Ascending aorta (tissue), 2 donors: ENCODE measurements around the gene PEX5L. TPM values are rescaled to one million over a fixed set of nuclear protein-coding genes. Genes with fewer than 3 reads are reported as not detected.

Experiments used
- DNase-seq, 2 donors: peaks; one replicate each; pipeline ENCODE4 v3.0.0-alpha.2; 2019; ENCODE audit warnings: low spot score in 2 of 2
- H3K27ac ChIP-seq, 2 donors: fragments of 200-600 bp; sonication (generic); one replicate each; pipeline ENCODE4 v1.5.1; 2016 to 2017; ENCODE audit warnings: mild to moderate bottlenecking in 1 of 2
- H3K27me3 ChIP-seq: fragments of 200-600 bp; sonication (generic); one replicate; pipeline ENCODE4 v1.5.1; 2017
- H3K36me3 ChIP-seq, 2 donors: fragments of 200-600 bp; sonication (generic); one replicate each; pipeline ENCODE4 v1.5.1; 2016
- H3K4me1 ChIP-seq, 2 donors: fragments of 200-600 bp; sonication (generic); one replicate each; pipeline ENCODE4 v1.5.1; 2016 to 2017; ENCODE audit warnings: mild to moderate bottlenecking in 1 of 2
- H3K4me3 ChIP-seq, 2 donors: fragments of 200-600 bp; sonication (generic); one replicate each; pipeline ENCODE4 v1.5.1; 2016 to 2017; ENCODE audit warnings: mild to moderate bottlenecking in 1 of 2
- H3K9me3 ChIP-seq, 2 donors: fragments of 200-600 bp; sonication (generic); one replicate each; pipeline ENCODE4 v1.5.1; 2016
- intact Hi-C: fragments of 100-400 bp; cut with DNase I; formaldehyde crosslinking; loops from one replicate; pipeline ENCODE4 v1.15.1; 2023
- total RNA-seq: library from RNA; depleted of rRNA; stranded (reverse); fragments of >200 nt; gene quantifications from one replicate; pipeline ENCODE4 v1.1.0, GENCODE V29; 2016
- TF ChIP-seq, protein P1 (sequence below), 3 experiments: fragments of 200-600 bp in 2 of 3; fragments of 450-650 bp in 1 of 3; sonication (generic) in 2 of 3; IDR thresholded peaks; one replicate each; pipeline ENCODE4 v1.5.1; 2016 to 2019; ENCODE audit warnings: antibody characterized with exemption in 3 of 3, mild to moderate bottlenecking in 1 of 3, moderate library complexity in 1 of 3

Gene PEX5L
- total RNA-seq, 1 donor from 2014 or later: 0.11 TPM

DNA sequence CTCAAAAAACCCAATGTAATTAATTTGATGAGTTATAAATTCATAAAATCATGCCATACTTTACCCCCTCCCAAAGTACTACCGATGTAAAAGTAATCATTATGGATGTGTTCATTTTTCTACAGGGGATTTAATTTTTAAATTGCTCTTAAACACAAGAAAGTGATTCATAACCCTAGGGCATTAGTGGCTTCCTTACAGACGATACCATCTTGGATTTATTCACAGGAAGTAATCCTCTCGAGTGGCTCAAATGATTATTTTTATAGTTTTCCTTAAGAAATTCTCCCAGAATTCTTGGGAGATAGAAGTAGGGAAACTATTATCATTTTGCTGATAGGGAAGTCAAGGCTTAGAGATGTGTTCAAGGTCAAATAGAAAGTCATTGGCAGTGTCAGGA, 80.9 kb downstream of the PEX5L start:
- DNase-seq: no peak
- H3K4me1 ChIP-seq: no peaks in the 10 kb centered on the region
- H3K36me3 ChIP-seq: no peaks in the 10 kb centered on the region
- intact Hi-C loops: no loop called here
- no peak overlapping the region for H3K4me3 ChIP-seq
- no peak overlapping the region for H3K27ac ChIP-seq
- TF ChIP-seq, protein P1, sequence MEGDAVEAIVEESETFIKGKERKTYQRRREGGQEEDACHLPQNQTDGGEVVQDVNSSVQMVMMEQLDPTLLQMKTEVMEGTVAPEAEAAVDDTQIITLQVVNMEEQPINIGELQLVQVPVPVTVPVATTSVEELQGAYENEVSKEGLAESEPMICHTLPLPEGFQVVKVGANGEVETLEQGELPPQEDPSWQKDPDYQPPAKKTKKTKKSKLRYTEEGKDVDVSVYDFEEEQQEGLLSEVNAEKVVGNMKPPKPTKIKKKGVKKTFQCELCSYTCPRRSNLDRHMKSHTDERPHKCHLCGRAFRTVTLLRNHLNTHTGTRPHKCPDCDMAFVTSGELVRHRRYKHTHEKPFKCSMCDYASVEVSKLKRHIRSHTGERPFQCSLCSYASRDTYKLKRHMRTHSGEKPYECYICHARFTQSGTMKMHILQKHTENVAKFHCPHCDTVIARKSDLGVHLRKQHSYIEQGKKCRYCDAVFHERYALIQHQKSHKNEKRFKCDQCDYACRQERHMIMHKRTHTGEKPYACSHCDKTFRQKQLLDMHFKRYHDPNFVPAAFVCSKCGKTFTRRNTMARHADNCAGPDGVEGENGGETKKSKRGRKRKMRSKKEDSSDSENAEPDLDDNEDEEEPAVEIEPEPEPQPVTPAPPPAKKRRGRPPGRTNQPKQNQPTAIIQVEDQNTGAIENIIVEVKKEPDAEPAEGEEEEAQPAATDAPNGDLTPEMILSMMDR (IDR thresholded peaks at IDR 0.05): no peak
- H3K9me3 ChIP-seq: no peaks in the 10 kb centered on the region
- no peaks in the 10 kb centered on the region for H3K27me3 ChIP-seq

- H3K4me3 ChIP-seq: no peak overlapping the region
- H3K27ac ChIP-seq: no peak overlapping the region
- H3K4me1 ChIP-seq: no peaks in the 10 kb centered on the region
- no peaks in the 10 kb centered on the region for H3K36me3 ChIP-seq
- intact Hi-C loops: no loop called here
- TF ChIP-seq, protein P1 (IDR thresholded peaks at IDR 0.05): no peak
- H3K27me3 ChIP-seq: no peaks in the 10 kb centered on the region
- no peaks in the 10 kb centered on the region for H3K9me3 ChIP-seq
- DNase-seq: no peak
These were observed 81.5 kb downstream of the PEX5L start for GRCh38 chr3:179955286-179955685.

DNA sequence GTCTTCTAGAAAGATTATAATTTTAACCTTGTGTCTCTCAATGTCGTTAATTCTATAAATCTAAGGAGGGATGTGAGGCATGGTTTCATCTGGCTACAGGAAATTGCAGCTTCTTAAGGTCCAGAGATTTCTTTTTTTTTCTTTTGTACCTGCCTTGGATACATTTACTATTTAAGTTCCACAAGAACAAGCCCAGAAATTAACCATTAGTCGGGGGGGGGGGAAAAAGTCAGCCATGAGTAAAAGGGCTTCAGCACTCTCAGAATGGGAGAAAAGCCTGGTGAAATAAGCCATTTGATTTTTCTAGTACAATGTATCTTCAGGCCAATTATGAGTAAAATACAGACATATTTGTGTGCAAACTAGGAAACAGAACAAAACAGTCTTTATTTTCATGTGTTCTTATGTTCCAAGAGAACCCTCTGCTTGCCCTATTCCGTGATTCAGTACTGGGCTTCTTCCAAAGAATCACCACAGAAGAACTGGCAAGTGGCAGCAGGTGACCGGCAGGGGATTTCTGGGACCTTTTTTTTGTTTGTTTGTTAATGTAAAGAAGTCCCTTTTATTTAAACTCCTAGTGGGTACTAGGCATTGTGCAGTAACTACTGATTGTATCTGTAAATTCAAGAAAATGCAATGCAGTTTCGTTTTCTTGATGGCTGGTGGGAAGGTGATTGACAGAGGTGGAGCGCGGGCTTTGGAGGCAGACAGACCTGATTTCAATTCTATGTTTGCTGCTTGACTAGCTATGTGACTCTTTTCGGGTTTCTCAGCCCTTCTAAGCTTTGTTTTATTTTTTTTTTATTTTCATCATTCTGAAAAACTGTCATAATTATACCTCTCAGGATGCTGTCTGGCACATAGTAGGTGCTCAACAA, 82.5 kb downstream of the PEX5L start:
- H3K9me3 ChIP-seq: no peaks in the 10 kb centered on the region
- no peak overlapping the region for H3K27ac ChIP-seq
- intact Hi-C loops: no loop called here
- no peak overlapping the region for H3K4me3 ChIP-seq
- no peaks in the 10 kb centered on the region for H3K36me3 ChIP-seq
- no peaks in the 10 kb centered on the region for H3K4me1 ChIP-seq
- no peak for DNase-seq
- TF ChIP-seq, protein P1 (IDR thresholded peaks at IDR 0.05): no peak
- H3K27me3 ChIP-seq: no peaks in the 10 kb centered on the region

GRCh38 chr3:179950840-179951239, 85.9 kb downstream of the PEX5L start:
- intact Hi-C loops: no loop called here
- Histone ChIP-seq H3K4me3 (no peak overlapping the region), H3K27me3 (no peaks in the 10 kb centered on the region), H3K9me3 (no peaks in the 10 kb centered on the region), H3K36me3 (no peaks in the 10 kb centered on the region), H3K27ac (no peak overlapping the region), H3K4me1 (no peaks in the 10 kb centered on the region)
- TF ChIP-seq, protein P1 (IDR thresholded peaks at IDR 0.05): no peak
- DNase-seq: no peak

GRCh38 chr3:179949869-179950268, 86.9 kb downstream of the PEX5L start:
- Histone ChIP-seq H3K9me3 (no peaks in the 10 kb centered on the region), H3K27me3 (no peaks in the 10 kb centered on the region), H3K36me3 (no peaks in the 10 kb centered on the region), H3K4me3 (no peak overlapping the region), H3K27ac (no peak overlapping the region), H3K4me1 (no peaks in the 10 kb centered on the region)
- DNase-seq: no peak
- TF ChIP-seq, protein P1 (IDR thresholded peaks at IDR 0.05): no peak
- intact Hi-C loops: no loop called here
